Adipose tissue (tissue), 3 donors: Measurements from ENCODE around the gene GNB4. TPM values are rescaled to one million over a fixed set of nuclear protein-coding genes. Genes with fewer than 3 reads are reported as not detected.
A peak's percentile ranks its signal among the peaks of the same experiment; 100 is the strongest.

ENCODE experiments used
- H3K27ac ChIP-seq: one replicate; pipeline ENCODE4 v1.5.1; 2013; ENCODE audit warnings: low read depth, low read length
- WGBS, 3 donors: extraction: QIAGEN DNeasy Blood & Tissue Kit; methylation state at CpG; one replicate each; pipeline ENCODE4 v1.1.7; 2013; 5-methylcytosine and 5-hydroxymethylcytosine counted together
- polyA plus RNA-seq, 3 donors: library from polyadenylated mRNA; stranded (reverse); fragments of 200-250 nt; gene quantifications; one replicate each; pipeline ENCODE4 v1.2.3, GENCODE V29; 2013
- donor health status: healthy with polysubstance abuse.
- donor health status: Bipolar disorder and iron deficiency.
- donor health status: healthy.

Gene GNB4
- 10 to 100 TPM in 1 of 3 donors, 1 to 10 TPM in 2; 1.4 to 12.7 (median 5.6) TPM for polyA plus RNA-seq

DNA sequence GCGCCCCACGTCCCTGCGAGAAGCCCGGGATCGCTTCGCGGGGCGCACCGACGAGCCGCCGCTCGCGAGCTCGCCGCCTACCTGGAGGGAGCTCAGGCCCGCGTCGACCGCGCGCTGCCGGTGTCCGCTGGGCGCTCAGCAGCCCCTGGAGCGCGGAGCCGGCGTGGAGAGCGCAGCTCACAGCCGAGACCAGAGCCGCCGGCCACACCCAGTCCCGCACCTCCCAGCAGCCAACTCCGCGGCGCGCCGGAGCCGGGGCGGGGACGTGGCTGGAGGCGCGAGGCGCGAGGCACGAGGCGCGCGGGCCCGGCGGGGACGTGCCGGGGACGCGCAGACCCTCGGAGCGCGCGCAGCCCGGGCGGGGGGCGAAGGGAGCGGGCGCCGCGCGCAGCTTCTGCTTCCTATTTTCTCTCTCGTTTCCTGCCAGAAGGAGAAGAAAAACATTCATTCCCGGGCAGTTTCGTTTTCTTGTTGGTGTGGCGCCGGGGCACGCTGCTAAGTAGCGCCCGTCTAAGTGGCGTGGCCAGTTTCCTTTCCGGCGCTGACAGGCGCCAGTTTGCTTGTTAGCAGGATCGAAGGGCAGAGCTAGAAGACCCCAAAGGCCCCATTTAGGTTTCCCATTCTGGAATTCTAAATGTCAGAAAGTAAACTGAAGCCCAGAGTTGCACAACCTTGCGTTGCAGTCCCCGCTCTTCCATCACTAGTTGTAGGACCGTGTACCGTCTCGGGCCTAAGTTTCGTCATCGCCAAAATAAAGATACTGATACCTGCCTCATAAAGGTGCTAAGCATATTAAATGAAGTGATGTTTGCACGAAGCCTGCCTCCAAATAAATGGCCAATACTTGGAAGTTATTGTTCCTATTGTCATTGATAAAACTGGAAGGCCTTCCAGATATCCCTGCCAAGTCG is at the start of gene GNB4:
TSS of gene GNB4 (minus strand) at position 206 of the 911 bp plus-strand sequence. CDS start 25,270 bp downstream, outside the sequence.
- peak within 1 kb of the TSS; percentile 86 for H3K27ac ChIP-seq
- WGBS, 3 donors, result 2% methylated on average over 69 to 90 of the region's 90 CpGs

- H3K27ac ChIP-seq, result no peak overlapping the region
Measured at GRCh38 chr3:179495483-179495882, 44.2 kb upstream of the GNB4 start.

DNA sequence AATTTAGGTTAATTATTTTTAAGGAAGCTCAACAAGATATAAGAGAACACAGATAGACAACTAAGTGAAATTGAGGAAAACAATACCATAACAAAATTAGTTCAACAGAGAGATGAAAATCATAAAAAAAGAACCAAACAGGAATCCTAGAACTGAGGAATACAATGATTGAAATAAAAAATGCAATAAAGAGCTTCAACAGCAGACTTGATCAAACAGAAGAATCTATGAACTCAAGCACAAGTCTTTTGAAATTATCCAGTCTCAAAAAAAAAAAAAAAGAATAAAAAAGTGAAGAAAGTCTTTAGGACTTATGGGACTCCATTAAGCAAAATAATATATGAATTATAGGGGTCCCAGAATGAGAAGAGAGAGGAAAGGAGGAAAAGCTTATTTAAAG is 42.0 kb upstream of the GNB4 start:
- no peak overlapping the region for H3K27ac ChIP-seq

DNA sequence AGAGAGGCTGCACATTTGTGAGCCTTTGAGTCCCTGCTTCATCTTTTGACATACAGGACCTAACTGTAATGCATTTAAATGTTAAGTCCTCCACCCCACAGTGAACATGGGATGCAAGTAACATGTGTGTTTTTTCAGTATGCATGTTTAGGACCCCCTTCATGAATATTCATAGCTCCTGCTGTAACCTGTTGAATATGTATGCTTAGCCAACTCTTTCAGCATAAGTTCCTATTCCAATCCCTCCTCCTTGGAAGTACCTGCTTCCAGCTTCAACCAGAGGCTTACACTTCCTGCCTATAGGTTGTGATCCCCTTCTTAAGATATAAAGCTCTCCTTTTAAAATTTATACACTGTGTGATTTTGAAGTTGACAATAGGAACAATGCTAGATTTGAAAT is 36.9 kb upstream of the GNB4 start:
- no peak overlapping the region for H3K27ac ChIP-seq

GRCh38 chr3:179486806-179487205 is 35.5 kb upstream of the GNB4 start:
- H3K27ac ChIP-seq, result no peak overlapping the region
- WGBS, 3 donors, result 66 to 94% (median 92%) methylated on average over 3 of the region's 3 CpGs

- no peak overlapping the region for H3K27ac ChIP-seq
- WGBS, 3 donors, result 71 to 74% (median 73%) methylated on average over 3 of the region's 3 CpGs
Measured at GRCh38 chr3:179482857-179483256, 31.6 kb upstream of the GNB4 start.

GRCh38 chr3:179476215-179476614 is 24.9 kb upstream of the GNB4 start:
- H3K27ac ChIP-seq, result no peak overlapping the region
- 81 to 90% (median 85%) methylated on average over 2 of the region's 2 CpGs for WGBS, 3 donors

DNA sequence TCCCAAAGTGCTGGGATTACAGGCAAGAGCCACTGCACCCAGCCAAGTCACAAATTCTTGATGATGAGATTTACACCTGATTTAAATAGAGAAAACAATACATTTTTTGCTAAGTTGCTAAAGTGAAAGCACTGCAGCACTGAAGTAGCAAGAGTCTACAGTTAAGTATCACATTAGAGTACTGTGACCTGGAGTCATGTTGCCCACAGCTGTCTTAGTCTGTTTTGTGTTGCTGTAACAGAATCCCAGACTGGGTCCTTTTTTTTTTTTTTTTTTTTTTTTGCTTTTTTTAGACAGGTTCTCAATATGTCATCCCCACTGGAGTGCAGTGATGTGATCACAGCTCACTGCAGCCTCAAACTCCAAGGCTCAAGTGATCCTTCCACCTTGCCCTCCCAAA is 23.2 kb upstream of the GNB4 start:
- no peak overlapping the region for H3K27ac ChIP-seq

GRCh38 chr3:179473565-179473964 is 22.3 kb upstream of the GNB4 start:
- 32 to 74% (median 43%) methylated on average over 4 of the region's 4 CpGs for WGBS, 3 donors
- no peak overlapping the region for H3K27ac ChIP-seq

DNA sequence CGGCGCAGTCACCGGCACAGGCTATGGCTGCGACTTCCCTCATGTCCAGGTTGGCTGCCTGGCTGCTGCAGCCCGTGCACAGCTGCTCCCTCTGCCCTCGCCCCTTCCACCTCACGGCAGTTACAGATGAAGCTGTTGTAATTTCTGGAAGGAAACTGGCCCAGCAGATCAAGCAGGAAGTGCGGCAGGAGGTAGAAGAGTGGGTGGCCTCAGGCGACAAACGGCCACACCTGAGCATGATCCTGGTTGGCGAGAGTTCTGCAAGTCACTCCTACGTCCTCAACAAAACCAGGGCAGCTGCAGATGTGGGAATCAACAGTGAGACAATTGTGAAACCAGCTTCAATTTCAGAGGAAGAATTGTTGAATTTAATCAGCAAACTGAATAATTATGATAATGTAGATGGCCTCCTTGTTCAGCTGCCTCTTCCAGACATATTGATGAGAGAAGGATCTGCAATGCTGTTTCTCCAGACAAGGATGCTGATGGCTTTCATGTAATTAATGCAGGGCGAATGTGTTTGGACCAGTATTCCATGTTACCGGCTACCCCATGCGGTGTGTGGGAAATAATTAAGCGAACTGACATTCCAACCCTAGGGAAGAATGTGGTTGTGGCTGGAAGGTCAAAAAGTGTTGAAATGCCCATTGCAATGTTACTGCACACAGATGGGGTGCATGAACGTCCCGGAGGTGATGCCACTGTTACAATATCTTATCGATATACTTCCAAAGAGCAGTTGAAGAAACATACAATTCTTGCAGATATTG is 13.2 kb upstream of the GNB4 start:
- WGBS, 3 donors, result 47 to 62% (median 51%) methylated on average over 19 of the region's 19 CpGs
- H3K27ac ChIP-seq, result no peak overlapping the region

DNA sequence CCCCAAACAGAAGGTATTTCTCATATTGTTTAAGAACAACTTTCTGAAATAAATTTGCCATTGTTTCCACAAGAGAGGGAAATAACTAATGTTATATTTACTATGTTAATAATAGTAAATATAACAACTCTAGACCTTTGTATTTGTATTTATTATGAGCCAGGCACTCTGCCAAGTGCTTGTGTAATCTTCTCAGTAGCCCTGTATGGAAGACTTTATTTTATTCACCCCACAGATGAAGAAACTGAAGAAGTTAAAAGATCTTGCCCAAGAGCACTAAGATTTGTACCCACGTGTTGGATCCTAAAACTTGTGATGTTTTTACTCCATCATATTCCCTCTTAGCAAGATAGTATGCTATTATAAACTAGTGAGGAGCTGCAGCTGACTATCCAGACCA is 12.0 kb upstream of the GNB4 start:
- H3K27ac ChIP-seq, result no peak overlapping the region
- 21 to 59% (median 23%) methylated on average over 1 of the region's 1 CpG for WGBS, 3 donors

GRCh38 chr3:179460260-179460659 is 9.0 kb upstream of the GNB4 start:
- no peak overlapping the region for H3K27ac ChIP-seq

- 78 to 88% (median 87%) methylated on average over 6 of the region's 6 CpGs for WGBS, 3 donors
- H3K27ac ChIP-seq, result no peak overlapping the region
Measured at GRCh38 chr3:179455954-179456353, 4.7 kb upstream of the GNB4 start.

- no peak overlapping the region for H3K27ac ChIP-seq
- WGBS, 3 donors, result 35 to 75% (median 69%) methylated on average over 1 of the region's 1 CpG
Measured at GRCh38 chr3:179454887-179455286, 3.6 kb upstream of the GNB4 start.

GRCh38 chr3:179453967-179454366 is 2.7 kb upstream of the GNB4 start:
- H3K27ac ChIP-seq, result no peak overlapping the region
- 60 to 87% (median 85%) methylated on average over 3 of the region's 3 CpGs for WGBS, 3 donors

DNA sequence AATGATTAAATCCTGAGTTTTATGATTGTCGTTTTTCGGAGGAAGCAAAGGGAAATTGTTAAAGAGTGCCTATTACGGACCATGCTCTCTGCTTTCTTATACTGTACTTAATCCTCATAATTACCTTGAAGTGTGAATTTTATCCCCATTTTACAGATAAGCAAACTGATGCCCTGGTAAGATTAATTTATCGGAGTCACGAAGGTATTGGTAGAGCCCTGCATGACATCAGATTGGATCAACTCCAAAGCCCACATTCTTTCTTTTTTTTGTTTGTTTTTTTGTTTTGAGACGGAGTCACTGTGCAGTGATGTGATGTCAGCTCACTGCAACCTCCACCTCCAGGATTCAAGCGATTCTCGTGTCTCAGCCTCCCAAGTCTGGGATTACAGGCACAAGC is 1.6 kb upstream of the GNB4 start:
- no peak overlapping the region for H3K27ac ChIP-seq
- 84 to 92% (median 91%) methylated on average over 8 of the region's 8 CpGs for WGBS, 3 donors

DNA sequence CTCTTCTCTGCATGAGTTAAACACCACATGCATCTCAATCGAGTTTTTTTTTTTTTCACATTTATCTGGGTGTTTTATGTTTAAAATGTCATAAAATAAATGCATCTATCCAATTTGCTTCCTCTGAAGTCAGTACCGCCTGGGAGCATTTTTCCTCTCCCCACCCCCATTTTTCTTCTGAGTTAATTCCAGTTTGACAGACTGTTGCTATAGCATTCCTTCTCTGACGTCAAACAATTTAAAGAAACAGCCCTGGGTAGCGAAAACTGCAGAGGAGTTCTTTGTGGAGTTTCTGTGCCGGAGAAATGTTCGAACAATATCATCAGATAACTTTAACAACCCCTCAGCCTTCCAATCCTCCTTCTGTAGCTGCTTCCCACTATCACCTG is 900 bp upstream of the GNB4 start:
- WGBS, 3 donors, result 36 to 50% (median 37%) methylated on average over 6 of the region's 6 CpGs
- no peak overlapping the region for H3K27ac ChIP-seq

DNA sequence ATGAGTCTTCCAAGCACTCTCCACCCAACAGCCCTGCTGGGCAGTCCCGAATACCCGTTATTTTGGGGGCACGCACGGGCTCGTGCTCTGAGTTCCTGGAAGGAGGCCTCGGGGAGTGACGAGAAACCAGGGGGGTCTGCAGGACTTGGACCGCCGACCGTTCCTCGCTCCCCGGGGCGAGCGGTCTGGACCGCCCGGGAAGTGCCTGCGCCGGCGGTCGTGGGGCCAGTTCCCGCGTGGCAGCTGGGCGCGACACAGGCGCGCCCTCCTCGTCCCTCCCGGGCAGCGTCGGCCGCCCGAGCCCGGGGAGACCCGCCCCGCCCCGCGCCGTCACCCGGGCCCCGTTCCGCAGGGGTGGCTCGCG is 387 bp downstream of the GNB4 start:
- 0 to 2% (median 1%) methylated on average over 32 to 43 of the region's 43 CpGs for WGBS, 3 donors
- H3K27ac ChIP-seq, result peak overlapping the region; percentile 86

- 3 to 57% (median 6%) methylated on average over 12 of the region's 12 CpGs for WGBS, 3 donors
Measured at GRCh38 chr3:179450261-179450701, 989 bp downstream of the GNB4 start.

DNA sequence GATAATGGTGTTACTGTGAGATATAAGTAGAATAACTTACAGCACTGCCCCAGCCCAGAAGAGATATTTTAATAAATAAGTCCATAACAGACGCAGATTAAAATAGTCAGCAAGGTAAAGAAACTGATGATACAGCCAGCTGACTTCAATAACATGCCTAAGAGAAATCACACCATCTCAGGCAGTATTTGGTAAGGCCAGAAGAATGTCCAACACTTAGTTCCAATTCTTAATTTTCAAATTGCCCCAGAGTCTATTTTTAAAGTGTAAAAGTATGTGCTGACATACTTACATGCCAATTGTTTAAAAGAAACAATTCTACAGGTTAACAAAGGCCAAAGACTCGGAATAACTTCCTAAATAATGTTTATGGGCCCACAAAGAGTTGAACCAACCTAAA is 1.6 kb downstream of the GNB4 start:
- H3K27ac ChIP-seq, result no peak overlapping the region
- WGBS, 3 donors, result 39 to 79% (median 41%) methylated on average over 2 of the region's 2 CpGs

More at GRCh38 chr3:179450261-179450701, 989 bp downstream of the GNB4 start:
- no peak overlapping the region for H3K27ac ChIP-seq
